HG03342 (cell line): ENCODE measurements around the gene KIFC3.
"Not testable (repeated sequence)": the region's sequence is repeated elsewhere in the genome, so short reads cannot be mapped to it uniquely, and the experiment has no call there.

Experiments used
- ATAC-seq: cut with Tn5 transposase; IDR thresholded peaks from one replicate; pipeline ENCODE4 v1.9.1; 2021; ENCODE audit warnings: mild to moderate bottlenecking, moderate library complexity; ENCODE audit not compliant: unreplicated experiment

KIFC3 gene

GRCh38 chr16:57788951-57789350 is 13.3 kb downstream of the KIFC3 start:
- ATAC-seq = no peak

DNA sequence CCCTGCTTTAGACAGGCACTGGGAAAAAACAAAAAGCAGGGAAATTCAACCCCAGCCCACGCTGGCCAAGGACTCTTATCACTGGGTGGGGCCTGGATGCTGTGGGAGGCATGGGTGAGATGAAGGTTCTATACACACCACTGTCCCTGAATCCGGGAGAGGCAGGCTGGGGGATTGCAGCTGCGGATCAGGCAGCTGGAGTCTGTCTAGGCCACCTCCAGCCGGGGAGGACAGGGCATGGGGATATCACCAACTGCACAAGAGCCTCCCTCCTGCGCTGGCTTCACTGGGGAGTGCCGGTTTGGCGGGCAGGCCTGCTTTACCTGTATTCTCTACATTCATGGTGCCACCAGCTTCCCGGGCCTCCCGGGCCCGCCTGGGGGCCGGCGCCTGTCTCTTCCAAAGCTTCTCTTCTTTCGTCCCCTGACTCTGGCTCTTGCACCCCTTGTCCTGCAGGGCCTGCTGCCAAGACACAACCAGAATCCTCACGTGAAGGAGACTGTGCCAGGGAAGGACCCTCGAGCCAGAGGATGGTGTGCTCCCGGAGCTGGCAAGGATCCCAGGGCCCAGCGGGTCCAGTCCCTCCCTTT is 13.9 kb downstream of the KIFC3 start:
- ATAC-seq = no peak

DNA sequence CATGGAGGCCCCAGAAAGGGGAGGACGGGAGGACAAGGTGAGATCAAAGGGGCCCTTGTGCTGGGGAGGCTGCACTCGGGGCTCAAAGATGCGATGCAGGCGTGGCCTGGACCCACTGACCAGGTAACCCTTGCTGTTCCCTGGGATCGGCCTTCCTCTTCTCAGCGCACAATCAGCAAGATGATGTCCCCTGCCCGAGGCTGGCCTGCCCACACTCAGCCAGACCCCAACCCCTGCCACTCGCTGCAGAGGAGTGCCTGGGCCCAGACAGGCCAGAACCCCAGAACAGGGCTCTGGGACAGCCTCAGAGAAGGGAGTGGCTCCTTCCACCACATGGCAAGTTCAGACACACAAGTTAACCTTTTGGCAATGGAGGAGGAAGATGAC is 14.8 kb downstream of the KIFC3 start:
- no peak for ATAC-seq

DNA sequence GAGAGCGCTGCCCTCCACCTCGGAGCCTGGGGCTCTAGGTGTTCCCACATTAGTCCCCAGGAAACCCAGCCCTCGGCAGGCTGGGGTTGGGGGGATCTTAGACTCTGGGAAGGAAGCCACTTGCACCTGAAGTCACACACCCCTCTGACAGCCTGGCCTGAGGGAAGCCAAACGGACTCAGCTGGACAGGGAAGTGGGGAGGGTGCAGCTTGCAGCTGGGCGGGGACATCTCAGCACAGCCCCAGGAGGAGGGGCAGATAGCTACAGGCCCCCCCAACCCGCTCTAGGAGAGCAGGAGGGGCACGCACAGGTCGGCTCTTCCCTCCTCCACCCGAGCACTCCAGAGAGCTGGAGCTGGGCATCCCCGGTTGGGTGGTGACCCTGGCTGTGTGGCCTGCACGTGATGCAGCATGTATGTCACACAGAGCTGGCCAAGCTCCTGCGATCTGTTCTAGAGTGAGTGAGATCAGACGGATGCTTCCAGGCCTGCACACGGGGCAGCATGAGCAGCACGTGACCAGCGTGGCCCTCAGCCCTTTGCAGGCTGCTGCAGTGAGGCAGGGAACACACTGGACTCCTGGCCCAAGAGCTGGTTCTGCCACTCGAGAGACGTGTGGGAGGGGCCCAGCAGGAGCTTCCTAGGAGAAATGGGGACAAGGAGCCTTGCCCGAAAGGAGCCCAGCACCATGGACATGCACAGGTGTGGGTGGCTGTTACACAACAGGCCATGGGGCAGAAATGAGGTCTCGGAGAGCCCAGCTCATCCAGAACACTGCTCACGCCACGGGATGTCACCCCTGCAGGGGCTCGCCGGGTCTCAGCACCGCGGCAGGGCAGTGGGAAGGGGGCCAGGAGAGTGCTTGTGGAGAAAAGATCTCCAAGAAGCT is 15.4 kb downstream of the KIFC3 start:
- ATAC-seq = no peak

GRCh38 chr16:57785924-57786323 is 16.4 kb downstream of the KIFC3 start:
- ATAC-seq = no peak

DNA sequence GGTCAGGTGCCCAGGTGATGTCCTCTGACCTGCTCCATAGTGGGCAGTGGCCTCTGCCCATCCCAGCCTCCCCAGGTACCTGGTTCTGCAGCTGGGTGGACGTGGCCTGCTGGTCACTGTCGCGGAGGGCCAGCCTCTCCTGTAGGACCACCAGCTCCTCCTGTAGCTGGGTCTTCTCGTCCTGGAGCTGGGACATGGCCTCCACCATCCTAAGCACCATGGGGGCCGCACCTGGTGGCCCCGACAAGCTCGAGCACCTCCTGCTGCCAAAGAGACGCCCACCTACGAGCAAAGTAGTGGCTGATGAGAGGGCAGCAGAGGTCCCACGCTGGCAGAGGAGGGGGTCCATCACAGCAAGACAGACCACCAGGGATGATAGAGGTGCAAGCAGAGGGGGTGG is 16.9 kb downstream of the KIFC3 start:
- no peak for ATAC-seq

DNA sequence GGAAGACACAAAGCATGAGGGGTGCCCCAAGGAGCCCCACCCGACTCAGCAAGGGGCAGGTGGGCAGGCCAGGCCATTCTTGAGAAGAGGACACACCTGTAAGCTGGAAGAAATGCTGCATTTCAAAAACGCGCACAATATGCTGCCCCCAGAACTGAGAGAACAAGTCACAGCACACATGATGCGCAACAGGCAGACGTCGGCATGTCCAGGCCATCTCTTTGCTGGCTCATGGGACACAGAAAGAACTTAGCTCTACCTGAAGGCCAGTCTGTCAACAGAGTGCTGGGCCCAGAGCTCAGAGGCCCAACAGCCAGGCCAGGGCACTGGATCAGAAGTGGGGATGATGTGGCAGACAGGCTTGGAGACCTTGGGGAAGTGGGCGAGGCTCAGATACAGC is 18.0 kb downstream of the KIFC3 start:
- no peak for ATAC-seq

GRCh38 chr16:57783883-57784282 is 18.4 kb downstream of the KIFC3 start:
- no peak for ATAC-seq

GRCh38 chr16:57783116-57783515 is 19.2 kb downstream of the KIFC3 start:
- ATAC-seq = no peak

DNA sequence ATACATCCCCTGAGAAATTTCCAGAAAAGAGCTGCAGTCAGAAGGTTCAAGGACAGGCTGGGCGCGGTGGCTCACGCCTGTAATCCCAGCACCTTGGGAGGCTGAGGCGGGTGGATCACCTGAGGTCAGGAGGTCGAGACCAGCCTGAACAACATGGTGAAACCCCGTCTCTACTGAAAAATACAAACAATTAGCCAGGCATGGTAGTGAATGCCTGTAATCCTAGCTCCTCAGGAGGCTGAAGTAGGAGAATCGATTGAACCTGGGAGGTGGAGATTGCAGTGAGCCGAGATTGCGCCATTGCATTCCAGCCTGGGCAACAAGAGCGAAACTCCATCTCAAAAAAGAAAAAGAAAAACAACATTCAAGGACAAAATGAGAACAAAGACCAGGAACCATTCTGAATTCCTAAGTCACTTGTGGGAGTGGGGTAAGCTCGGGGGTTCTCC is 19.7 kb downstream of the KIFC3 start:
- ATAC-seq = not testable (repeated sequence)

DNA sequence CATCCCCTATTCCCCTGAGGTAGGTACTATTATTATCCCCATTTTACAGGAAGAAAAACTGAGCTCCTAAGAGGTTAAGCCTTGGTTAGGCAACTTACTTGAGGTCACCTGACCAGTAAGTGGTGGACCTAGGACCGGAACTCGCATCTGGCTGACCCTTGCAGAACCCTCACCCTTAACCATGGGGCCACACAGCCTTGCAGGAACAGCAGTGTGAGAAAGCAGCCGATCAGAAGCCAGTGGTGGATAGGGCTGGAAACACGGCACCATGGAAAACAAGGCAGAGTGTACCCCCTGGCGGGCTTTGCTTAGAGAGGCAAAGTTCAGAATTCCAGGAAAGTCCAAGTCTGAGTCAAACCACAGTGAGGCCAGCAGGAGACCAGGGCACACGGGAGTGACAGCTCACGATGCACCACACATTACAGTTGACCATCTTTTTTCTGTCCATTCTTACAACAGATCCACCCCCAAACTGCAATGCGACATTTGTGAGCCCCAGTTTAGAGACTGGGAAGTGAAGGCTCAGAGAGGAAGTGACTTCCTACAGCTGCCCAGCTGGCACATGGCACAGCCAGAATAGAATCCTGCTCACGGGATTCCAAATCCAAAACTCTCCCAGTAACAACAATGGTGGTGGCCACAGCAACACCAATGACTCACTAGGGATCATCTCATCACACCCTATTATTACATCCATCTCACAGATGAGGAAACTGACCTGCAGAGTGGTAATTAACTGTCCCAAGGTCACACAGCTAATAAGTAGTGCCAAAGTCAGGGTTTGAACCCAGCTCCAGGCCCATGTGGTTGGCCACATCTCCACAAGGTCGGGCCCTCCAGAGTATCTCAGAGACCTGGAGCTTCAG is 20.3 kb downstream of the KIFC3 start:
- no peak for ATAC-seq

DNA sequence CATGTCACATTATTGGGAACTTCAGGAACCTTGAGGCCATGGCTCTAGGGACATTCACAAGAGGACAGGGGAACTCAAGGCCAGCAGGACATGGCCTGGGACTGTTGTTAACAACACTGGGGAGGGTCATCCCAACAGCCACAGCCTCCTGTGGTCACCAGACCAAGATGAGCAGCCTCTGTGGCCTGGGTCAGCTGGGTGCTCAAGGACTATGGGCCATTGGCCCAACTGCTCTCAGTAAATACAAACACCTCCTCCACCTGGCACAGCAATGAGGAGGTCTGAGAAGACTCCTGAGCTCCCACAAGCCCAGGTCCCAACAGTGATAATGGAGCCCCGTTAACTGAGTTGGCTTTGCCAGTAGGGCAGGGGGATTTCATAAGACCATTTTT is 20.9 kb downstream of the KIFC3 start:
- ATAC-seq = no peak

DNA sequence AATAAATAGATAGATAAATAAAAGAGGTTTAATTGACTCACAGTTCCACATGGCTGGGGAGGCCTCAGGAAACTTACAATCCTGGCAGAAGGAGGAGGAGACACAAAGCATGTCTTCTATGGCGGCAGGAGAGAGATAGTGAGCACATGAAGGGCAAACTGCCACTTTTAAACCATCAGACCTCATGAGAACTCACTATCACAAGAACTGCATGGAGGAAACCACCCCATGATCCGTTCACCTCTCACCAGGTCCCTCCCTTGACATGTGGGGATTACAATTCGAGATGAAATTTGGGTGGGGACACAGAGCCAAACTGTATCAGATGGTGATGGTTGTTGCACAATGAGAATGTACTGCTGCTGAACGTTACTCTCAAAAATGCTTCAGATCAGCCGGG is 22.5 kb downstream of the KIFC3 start:
- not testable (repeated sequence) for ATAC-seq

- no peak for ATAC-seq
Measured at GRCh38 chr16:57778658-57779057, 23.6 kb downstream of the KIFC3 start.

- no peak for ATAC-seq
Measured at GRCh38 chr16:57775661-57776469, 26.4 kb downstream of the KIFC3 start.

DNA sequence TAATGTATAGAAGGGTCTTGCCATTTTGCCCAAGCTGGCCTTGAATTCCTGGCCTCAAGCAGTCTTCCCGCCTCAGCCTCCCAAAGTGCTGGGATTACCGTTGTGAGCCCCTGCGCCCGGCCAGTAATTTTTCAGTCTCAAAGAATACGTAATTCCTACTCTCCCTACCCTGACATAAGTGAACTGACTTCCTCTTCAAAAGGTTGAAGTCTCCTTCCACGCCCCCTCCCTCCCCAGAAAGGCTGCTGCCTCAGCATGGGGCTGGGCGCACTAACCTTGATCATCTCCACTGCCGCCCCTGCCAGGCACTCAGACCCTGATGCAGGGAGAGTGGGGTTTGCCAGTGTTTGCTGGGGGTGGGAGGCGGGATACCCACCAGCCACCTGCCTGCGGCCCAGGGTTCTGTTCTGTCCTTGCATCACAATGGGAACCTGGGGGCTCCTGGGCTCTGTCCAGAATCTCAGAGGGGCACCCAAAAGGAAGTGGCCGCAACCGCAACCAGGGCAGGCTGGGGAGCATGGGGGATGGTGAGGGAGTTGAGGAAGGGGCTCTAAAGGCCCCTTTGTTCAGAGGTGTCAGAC is 27.5 kb downstream of the KIFC3 start:
- ATAC-seq = no peak

- no peak for ATAC-seq
Measured at GRCh38 chr16:57773655-57774295, 28.5 kb downstream of the KIFC3 start.

DNA sequence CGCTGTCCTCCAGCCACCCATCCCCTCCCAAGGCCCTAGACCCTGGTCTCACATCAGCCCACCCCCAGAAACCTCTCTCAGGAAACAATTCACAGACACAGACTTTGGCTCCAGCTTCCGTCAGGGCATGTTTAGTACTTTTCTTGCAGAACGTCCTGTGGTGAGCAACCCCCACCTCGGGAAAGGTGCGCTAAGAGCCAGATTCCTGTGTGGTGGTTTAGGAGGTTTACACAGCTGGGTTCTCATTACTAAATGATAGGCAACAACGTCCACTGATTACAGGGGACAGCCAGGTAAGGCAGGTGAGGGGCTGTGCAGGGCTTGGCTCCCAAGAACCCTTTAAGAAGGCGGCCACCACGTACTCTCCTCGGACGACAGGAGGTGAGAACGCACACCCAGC is 29.3 kb downstream of the KIFC3 start:
- no peak for ATAC-seq

DNA sequence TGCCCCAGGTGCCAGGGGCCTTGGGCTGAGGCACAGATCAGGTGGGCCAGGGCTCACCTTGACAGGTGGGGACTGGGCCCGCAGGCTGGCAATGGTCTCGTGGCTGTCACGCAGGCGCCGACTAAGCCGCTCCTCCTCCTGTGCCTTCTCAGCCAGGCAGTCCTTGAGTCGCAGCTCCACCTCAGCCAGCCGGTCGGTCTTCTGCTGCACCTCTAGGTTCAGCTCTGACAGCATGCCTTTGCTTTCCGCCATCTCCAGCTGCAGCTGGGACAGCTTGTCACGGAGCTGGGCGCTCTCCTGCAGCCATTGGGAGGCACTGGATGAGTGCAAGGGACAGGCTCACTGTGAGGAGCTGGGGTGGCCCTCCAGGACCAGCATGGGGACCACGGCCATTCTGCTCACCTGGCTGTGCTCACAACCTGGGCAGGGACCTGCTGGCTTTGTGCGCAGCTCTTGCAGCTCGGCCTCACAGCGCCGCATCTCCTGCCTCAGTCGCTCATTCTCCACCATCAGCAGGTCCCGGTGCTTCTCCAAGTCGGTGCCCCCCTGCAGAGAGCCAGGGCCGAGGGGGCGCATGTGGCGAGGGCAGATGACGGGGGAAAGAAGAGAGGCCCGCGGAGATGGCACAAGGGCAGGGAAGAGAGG is 31.0 kb downstream of the KIFC3 start:
- ATAC-seq = no peak
